ENCODE results near the gene MYO1F.
"Not testable (repeated sequence)": the region's sequence is repeated elsewhere in the genome, so short reads cannot be mapped to it uniquely, and the experiment has no call there.

Gene MYO1F

DNA sequence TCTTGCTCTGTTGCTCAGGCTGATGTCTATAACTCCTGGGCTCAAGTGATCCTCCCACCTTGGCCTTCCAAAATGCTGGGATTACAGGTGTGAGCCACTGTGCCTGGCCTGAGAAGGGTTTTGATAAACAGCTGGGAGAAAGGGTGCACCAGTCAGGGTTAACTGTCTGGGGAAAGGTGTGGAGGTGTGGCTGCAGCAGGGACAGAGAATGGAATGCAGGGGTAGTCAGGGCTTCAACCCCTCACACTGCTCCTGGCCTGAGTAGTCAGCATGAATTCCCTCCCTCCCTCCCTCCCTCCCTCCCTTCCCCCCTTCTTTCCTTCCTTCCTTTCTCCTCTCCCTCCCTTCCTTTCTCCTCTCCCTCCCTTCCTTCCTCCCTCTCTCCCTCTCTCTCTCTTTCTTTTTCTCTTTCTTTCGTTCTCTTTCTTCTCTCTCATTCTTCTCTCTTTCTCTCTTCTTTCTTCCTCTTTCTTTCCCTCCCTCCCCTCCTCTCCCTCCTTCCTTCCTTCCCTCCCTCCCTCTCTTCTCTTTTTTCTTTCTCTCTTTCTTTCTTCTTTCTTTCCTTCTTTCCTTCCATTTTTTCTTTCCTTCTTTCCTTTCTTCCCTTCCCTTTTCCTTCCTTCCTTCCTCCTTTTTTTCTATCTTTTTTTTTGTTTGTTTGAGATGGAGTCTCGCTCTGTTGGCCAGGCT is 16.0 kb downstream of the MYO1F start:
- DNase-seq = no peak

DNA sequence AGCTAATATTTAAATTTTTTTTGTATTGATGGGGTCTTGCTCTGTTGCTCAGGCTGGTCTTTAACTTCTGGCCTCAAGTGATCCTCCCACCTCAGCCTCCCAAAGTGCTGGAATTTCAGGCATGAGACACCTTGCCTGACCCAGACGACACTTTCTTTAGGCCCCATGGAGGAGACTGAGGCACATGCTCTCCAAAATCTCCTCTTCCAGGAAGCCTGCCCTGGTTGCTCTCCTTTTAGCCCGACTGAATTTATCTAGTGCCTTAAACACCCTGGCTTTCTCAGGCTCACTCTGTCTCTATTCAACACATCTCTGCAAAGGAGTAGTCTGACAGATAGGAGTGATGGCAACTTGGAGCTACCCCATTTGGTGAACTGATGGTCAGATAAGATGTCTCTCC is 18.9 kb downstream of the MYO1F start:
- DNase-seq = no peak

DNA sequence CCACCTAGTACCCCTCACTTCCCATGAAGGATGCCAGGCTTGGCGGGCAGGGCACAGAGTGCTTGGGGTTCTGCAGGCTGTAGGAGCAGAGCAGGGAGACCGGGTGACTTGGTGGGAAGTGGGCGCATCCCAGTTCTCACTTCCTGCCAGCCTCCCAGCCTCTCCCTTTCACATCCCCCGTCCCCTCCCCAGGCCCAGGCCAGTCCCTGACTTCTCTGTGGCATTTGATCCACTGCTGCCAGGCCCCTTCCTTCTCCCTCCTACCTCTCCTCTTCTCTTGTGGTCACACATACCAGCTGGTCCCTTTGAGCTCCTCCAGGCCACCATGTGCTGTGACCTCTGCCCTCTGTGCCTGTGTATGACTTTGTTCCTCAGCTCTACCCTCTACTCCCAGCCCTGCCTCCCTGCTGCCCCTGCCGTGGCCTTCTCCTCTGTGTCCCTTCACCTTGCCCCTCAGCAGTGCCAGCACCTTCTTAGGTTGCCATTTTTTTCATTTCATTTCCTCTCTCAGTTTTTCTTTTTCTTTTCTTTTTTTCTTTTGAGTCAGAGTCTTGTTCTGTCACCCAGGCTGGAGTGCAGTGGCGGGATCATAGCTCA is 19.5 kb downstream of the MYO1F start:
- DNase-seq = no peak

DNA sequence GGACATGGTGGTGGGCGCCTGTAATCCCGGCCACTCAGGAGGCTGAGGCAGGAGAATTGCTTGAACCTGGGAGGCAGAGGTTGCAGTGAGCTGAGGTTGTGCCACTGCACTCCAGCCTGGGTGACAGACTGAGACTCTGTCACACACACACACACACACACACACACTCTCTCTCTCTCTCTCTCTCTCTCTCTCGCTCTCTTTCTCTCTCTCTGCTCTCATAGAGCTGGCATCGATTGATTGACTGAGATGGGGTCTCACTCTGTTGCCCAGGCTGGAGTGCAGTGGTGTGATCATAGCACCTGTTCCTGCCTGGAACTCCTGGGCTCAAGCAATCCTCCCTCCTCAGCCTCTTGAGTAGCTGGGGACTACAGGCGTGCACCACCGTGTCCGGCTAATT is 23.5 kb downstream of the MYO1F start:
- DNase-seq = not testable (repeated sequence)

DNA sequence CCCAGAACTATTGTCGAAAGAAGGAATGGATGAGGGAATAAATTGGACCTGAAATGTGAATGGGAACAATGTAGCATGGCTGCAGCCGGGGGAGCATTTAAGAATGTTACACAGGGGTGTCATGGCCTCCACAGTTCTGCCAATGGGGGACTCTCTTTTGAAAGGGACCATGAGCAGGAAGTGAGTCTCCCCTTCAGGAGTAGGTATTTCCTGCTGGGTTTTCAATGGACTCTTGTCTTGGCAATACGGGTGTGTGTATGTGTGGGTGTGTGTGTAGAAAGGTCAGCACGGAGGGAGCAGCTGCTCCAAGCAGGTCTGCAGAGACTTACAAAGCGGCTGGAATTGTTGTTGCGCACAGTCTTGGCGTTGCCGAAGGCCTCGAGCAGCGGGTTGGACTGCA is 24.4 kb downstream of the MYO1F start:
- DNase-seq = no peak

DNA sequence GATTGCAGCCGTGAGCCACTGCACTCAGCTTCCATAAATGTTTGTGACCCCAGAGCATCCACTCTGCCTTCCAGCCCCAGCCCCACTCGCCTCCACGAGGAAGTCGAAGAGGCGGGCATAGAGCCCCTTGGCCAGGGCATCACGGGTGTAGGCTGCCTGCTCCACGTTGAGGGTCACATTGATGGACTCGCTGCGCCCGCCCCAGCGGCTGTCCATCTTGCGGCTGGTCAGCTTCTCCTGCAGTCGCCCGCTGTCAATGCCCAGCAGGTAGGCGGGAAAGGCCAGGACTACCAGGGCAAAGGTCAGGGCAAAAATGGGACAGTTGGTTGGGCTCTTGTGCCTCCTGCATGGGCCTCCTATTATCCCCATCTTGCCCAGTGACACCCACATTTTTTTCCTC is 27.2 kb downstream of the MYO1F start:
- DNase-seq = no peak

DNA sequence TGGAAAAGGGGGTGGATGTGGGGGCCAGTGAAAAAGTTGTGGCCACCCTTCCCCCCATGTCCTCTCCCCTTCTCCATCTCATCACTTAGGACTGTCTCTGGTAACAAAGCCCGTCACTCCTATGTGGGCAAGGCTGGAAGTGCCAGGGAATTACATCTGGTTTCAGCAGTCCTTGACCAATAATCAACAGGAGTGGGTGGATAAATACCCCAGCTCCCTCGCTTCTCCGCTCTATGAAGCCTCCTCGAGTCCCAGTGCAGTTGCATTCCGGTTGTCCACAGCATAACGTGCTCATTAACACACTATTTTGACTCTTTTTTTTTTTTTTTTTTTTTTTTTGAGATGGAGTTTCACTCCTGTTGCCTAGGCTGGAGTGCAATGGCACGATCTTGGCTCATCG is 31.5 kb downstream of the MYO1F start:
- no peak for DNase-seq

DNA sequence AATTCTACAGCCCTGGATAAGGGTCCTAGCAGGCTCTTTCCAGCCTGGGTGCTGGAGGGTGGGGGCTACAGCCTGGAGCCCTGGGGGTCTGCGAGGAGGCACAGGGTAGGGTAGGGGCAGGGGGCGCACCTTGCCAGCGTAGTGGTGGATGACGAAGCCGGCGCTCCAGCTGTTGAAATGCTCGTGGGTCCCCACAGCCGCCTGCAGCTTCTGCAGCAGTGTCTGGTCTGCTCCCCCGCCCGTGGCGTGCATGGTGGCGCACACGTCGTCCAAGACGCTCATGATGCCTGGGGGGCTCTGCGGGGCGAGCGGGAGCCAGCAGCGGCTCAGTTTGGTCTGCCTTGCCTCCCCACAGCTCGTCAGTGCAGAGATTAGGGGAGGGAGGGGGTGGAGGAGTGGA is 33.1 kb downstream of the MYO1F start:
- DNase-seq = no peak

DNA sequence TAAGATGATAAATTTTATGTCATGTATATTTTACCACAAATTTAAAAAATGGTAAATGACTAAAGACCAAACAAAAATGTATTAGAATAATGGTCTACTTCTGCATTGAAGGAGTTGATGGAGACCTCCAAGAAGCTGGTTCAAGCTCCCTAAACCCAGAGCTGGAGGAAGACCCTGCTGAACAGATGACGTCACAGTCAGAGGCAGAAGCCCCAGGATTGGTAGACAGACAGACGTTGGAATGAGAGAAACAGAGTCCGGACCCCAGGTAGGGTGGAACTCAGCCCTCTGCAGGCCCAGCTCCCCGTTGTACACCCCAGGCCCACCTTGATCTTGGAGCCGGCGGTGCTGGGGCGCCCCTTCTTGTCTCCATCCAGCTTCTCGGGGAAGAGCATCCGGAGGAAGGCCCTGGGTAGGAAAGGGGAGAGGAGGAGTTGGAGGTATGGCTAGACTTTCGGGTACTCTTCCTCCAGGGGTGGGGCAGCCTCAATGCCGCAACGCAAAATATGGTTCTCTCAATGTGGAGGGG is 37.6 kb downstream of the MYO1F start:
- no peak for DNase-seq

DNA sequence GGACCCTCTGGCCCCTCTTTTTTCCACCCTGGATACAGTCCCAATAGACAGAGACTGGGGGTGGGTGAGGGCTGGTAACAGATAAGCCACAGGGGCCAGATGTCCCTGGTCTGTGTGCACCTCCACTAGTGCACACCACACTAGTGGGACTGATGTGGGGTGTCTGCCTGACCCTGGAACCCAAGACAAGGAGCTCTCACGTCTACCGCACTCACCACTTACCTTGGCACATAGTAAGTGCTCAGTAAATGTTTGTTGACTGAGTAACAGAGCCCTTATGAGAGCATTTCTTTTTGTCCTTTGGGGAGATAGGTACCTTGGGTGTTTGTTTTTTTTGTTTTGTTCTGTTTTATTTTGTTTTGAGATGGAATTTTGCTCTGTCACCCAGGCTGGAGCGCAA is 40.1 kb downstream of the MYO1F start:
- DNase-seq = no peak

DNA sequence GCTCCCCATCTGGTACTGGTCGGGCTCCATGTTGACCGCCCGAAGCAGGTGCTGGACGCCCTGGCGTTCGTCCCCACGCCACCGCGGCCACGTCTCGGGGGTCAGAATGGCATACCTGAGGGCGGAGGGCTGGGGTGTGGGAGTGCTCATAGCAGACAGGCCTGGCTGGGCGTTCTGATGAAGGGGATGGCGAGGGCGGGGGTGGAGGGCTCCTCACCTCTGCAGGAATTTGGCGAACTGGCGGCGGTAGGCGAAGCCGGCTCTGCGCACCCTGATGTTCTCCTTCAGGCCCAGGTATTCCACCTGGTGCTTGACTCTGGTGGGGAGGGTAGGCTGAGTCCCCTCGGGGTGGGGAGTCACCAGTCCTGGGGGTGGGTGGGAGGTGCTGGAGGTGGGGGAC is 41.0 kb downstream of the MYO1F start:
- DNase-seq = no peak

DNA sequence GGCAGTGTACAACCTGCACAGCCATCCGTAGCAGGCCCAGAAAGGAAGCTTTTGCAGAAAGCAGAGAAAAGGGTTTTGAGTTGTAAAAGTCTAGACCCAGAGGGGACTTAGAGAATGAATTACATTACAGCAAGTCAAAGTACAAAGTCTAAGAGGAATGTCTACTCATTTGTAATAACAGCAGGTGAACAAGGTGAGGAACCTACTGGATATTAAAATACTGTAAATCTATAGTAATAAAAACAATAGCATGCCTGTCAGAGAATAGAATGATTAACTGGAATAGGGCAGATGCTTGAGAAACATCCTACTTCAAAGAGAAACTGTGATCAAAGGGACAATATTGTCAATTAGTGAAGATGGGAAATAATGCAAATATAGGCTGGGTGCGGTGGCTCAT is 45.0 kb downstream of the MYO1F start:
- no peak for DNase-seq

DNA sequence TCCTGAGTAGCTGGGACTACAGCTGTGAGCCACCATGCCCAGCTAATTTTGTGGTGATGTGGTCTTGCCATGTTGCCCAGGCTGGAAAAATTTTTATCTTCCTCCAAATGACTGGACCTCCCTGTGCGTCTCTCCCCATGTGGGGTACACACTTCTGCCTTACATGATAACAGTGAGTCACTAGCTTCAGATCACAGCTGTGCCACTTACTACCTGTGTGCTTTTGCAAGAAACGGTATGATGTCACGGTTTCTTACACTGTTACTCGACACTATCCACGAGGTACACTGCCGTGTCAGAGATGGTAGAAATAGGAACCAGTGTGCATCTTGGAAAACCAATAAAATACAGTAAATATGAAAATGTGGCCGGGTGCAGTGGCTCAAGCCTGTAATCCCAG is 45.8 kb downstream of the MYO1F start:
- no peak for DNase-seq

DNA sequence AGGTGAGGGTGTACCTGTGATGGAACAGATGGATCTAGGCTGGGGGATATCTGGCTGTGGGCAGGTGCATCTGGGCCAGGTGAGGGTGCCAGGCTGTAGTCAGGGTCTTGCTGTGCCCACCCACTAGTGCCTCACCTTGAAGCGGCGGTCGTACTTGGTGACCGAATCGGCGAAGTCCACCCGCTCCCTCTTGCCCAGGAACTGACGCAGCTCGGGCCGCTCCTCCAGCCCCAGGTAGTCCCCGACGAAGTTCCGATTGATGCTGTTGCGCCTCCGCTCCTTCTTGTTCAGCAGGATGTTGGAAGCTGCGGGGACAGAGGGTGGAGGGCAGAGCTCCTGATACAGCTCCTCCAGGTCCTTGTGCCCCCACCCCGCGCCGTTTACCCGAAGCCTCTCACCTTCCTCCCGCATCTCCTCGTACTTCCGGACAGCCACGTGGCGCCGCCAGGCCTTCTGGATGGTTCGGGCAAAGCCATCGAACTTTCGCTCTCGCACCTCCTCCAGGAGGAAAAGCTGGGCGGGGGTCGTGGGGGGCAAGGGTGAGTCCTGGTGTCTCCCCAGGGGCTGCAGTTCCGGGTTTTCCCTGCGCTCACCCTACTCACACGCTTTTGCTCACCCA is 47.1 kb downstream of the MYO1F start:
- no peak for DNase-seq

DNA sequence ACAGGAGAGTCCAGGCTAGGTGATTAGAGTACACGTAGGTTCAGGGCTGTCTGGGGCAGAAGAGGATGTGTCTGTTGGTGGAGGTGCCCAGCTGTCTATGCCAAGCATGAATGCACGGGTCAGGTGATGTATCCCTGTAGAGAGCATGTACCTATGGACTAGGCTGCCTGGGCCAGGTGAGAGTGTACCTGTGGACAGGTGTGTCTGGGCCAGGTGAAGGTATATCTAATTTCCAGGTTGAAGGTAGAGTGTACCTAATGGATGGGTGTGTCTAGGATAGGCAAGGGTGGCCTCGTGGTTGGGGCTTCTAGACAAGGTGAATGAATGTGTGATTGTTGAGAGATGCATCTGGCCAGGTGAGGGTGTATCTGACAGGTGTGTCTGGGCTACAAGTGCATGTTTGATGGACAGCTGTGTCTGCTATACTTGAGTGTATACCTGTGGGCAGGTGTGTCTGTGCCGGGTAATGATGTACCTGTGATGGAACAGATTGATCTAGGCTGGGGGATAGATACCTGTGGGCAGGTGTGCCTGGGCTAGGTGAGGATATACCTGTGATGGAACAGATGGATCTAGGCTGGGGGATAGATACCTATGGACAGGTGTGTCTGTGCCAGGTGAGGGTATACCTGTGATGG is 47.8 kb downstream of the MYO1F start:
- DNase-seq = no peak

DNA sequence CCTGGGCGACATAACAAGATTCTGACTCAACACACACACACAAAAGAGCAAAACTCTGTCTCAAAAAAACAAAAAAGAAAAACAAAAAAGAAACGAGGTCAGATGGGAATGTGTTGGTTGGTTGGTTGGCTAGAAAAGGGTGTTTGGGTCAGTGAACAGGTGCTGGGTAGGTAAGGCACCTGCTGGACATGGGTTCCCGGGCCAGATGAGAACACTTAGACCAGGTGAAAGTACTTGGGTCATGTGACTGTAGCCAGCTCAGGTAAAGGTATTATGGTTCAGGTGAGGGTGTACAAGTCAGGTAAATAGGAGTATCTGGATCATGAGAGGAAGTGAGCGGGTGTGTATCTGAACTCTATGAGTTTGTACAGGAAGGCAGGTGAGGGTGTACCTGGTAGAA is 48.7 kb downstream of the MYO1F start:
- no peak for DNase-seq

DNA sequence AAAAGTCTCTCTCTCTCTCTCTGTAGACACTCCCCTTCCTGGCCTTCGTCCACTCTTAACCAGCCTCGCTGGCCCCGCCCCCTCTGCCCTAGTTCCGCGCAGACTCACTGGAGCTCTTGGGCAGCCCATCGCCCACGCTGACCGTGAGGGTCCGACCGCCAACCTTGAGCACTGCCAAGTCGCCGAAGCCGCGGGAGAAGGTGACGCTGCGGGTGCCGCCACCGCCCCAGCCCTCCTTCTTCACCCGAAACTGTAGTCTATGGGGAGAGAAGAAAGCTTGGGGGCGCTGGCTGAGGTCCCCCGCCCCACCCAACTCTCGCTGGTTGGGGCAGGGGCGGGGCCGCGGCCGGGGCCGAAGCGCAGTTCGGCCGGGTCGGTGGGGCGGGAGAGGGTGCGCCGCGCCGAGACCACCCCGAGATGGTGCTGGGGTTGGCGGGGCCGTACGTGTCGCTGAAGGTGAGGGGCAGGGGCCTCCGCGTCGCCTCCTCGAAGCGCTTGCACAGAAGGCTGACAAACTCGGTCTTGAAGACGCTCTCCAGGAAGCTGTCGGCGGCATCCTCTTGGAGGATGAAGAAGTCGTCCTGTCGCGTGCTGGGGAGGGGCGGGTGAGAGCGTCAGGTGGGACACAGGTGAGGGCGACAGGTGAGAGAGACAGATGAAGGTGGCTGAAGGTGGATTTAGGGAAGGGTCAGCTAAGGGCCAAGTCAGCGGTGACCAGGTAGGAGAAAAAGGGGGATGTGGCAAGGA is 50.7 kb downstream of the MYO1F start:
- DNase-seq = no peak

DNA sequence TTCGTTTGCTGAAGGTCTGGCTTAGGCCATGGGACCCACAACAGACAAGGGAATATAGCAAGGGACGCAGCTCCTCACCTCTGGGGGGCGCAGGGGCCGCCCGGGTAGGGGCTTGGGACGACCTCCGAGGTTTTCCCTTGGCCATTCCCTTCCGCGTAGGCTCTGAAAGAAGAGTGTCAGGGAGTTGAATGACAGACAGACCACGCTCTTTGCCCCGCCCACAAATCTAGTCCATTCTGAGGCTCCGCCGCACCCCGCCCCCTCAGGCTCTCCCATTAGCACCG is 51.9 kb downstream of the MYO1F start:
- DNase-seq = no peak

DNA sequence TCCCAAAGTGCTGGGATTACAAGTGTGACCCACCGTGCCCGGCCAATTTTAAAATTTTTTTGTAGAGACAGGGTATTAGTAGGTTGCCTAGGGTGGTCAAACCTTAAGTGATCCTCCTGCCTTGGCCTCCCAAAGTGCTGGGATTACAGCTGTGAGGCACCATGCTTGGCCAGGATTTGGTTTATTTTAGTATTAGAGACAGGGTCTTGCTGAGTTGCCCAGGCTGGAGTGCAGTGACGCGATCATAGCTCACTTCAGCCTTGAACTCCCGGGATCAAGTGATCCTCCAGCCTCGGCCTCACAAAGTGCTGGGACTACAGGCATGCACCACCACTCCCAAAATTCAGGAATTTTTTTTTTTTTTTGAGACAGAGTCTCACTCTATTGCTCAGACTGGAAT is 57.9 kb downstream of the MYO1F start:
- DNase-seq = no peak

DNA sequence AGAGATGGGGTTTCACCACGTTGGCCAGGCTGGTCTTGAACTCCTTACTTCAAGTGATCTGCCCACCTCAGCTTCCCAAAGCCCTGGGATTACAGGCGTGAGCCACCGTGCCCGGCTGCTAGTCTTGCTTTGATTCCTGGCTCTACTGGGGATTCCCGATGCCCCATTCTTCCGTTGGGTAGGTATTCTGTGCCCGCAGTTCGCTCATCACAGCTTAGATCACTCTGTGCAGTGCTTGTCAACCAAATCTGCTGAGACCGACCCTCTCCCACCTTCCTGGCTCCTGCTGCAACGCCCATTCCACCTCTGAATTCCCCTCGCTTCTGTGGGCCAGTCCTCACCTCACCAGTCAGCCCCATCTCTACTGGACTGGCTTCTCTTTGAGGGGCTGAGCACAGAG is 58.7 kb downstream of the MYO1F start:
- no peak for DNase-seq

DNA sequence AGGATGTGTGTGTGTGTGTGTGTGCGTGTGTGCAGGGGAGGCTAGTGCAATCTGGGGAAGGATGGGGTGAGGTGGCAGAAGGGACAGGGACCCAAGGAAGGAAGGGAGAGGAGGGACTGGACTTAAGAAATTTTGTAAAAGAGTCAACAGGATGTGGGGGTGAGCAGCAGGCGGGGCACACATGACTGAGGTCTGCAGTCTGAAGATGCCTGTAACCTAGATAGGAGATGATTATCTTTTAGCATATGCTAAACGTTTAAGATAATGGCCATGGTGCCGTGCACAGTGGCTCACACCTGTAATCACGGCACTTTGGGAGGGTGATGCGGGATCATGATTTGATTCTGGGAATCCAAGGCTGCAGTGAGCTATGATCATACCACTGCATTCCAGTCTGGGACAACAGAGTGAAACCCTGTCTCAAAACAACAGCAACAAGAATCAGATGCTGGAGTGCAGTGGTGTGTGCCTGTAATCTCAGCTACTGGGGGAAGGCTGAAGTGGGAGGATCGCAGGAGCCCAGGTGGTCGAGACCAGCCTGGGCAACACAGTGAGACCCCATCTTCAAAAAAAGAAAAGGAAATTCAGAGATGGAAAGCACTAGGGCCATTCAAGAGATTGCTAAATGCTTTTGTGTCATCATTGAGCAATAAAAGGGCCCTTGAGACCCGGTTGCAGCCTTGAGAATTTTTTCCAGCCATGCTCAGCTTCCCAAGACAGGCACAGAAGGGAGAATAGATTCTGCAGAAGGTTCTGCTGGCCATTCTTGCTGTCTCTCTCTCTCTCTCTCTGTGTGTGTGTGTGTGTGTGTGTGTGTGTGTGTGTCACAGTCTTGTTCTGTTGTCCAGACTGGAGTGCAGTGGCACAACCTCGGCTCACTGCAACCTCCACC is 59.4 kb downstream of the MYO1F start:
- peak in 1 of 2 experiments; percentile 21 for DNase-seq

DNA sequence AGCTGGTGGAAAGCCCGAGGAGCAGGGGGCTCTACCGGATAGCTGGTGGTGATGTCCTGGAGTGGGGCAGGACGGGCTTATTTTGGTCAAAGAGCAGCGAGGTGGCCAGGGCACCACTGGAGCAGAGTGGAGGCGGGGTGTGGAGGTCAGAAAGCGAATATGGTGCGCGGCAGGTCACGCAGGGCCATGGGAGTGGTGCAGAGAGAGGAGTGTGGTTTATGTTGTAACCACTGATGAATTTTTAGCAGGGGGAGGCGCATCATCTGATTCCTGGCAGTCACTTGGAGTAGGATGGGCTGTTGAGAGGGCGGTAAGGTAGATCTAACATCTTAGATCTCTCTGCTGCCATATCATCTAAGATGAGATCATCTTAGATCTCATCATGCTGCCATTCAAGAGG is 61.9 kb downstream of the MYO1F start:
- DNase-seq = peak; percentile 37 to 51
